SK-N-DZ (cell line): ENCODE data around the gene ASIC2.
"Not testable (repeated sequence)": the region's sequence is repeated elsewhere in the genome, so short reads cannot be mapped to it uniquely, and the experiment has no call there.

Source experiments
- DNase-seq: peaks from one replicate; pipeline ENCODE4 v3.0.0-alpha.2; 2015; ENCODE audit warnings: low spot score

The ASIC2 gene

DNA sequence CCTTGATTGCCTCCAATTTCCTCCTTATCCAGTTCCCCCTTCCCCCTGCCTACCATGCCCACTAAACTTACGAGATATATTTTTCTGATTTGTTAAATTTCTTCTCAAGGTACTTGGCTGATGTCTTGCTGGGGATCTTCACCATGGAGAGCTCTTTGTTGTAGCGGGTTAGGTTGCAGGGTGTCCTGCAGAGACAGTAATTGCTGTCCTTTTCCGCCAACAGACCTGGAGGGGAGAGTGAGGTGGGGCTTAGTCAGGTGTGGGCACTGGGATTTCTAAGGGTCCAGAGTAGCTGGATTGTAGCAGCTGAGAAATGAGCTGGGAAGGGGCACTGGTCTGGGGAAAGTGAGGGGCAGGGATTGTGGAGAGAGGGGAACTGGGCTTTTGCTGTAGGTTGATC is 269.3 kb downstream of the ASIC2 start:
- DNase-seq, result no peak

DNA sequence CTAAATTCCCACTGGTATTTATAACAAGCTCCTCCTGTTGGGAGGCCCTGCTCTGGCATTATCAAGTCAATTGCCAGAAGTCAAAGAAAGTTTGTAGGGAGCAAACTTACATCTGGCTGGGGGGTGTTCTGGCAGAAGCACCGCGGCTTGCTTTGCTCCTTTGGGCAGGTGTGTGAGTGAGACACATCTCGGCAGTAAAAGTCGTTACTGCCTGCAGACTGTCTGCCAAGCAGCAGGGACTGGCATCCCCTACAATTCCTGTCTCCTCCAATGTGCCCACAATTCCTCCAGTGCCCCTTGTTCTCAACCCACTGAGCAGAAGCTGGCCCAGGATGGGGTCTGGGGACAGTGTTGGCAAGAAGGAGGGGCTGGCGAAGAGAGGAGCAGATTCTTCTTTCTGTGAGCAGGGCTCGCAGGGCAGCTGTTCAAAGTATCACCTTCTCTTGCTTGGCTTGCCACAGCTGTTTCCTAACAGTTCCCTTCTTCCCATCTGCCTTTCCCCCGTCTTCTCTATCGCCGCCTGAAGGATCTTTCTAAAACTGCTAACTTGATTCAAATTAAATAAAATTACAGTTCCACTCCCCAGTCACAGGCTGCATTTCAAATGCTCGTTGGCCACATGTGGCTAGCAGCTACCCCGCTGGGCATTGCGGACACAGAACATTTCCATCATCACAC is 271.2 kb downstream of the ASIC2 start:
- peak; percentile 37 for DNase-seq

DNA sequence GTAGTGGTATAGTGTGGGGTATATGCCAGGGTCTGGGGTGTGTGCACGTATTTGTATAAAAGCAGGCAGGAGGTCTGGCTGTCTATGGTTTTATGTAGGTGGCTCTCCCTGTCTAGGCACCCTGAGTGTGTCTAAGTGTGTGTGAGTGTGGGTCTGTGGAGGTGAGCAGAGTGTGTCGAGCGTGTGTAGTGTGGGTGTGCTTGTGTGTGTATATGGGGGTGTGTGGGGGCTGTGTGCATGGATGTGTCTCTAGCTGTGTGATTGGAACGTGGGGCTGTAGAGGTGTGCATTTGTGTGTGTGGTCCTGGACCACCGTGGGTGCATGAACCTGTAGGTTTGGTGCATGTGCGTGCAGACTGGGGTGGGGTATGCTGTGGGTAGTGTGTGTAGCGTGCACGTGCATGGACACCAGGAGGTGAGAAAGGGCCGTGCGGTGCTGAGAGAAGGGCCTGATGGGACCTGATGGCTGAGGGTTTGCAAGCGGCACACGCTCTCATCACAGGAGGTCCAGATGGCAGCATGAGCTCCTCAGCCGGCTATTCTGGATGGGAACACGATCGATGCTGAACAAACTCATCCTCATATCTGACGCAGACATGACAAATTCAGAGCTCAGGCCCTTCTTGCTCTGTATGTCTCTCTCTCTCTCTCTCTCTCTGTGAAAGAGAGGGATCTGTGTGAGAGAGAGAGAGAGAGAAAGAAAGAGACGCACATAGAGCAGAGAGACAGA is 273.8 kb downstream of the ASIC2 start:
- no peak for DNase-seq

DNA sequence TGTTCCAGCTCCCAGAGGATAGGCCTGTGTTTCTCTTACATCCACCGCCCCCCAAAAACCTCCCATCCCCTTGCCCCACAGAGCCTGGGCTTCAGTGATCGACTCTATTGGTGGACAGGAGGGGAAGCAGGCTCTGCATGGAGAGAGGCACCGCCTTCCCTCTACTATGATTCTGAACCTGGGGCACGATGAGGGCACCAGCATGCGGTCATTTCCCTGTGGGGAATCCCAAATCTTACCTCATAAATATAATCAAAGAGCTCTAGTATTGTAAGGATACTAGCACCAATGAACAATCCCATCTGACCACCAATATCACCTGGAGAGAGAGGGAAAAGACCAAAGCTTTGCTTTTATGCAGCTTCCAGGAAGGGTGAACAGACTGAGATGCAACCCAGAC is 275.7 kb downstream of the ASIC2 start:
- no peak for DNase-seq

DNA sequence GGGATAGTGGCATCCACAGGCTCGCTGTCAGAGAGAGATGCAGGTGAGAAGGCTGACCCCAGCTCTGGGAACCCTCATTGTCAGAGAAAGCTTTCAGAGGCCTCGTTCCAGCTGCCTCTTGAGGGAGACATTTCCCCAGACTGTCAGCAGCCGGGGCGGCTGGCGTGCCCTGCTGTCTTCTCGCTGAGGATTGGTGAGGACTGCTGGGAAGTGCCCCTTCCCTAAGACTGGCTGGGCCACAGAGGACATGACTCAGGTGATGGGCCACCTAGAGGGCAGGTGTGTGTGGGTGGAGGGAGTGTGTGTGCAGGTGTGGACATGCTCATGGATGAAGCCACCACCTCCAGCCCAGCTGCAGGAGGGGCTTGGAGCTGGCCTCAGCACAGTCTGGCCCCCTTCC is 276.2 kb downstream of the ASIC2 start:
- no peak for DNase-seq

- no peak for DNase-seq
These were observed 277.3 kb downstream of the ASIC2 start for GRCh38 chr17:33015716-33016346.

DNA sequence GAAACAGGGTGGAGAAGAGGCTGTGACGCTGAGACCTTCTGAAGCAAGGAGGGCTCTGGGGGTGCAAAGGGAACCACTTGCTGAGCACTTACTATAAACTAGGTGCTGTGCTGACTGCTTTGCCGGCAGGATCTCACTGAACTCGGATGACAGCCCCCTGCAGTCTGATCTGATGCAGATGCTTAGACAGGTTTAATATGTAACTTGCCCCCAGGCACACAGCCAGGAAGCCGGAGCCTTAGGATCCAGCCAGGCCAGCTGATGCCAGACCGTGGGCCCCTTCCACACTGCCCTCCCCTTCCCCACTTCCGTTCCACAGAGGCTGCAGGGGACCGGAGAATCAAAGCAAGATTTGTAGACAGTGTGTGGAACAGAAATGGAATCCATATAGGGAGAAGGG is 278.3 kb downstream of the ASIC2 start:
- DNase-seq, result no peak

GRCh38 chr17:33013596-33014375 is 279.3 kb downstream of the ASIC2 start:
- no peak for DNase-seq

DNA sequence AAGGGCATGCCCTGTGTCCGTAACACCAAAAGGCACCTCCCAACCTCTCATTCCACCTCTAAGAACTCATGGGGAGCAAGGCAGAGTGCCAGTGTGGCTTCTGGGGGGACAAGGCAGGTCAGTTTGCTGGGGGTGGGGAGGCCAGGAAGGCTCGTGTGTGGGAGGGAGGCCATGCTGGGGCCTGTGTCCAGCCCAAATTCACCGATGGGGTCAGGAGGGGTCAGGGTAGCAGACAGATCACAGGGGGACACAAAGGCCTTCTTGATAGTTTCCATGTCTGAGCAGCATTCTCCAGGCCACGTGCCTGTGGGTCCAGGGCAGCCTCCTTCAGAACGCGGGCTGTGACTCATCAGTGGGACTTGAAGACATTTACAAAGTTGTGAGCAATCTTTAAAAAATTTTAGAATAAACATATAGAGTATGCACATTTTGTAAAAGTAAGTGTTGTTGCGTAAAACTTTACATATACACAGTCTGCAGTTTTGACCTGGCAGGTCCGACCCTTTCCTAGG is 280.5 kb downstream of the ASIC2 start:
- DNase-seq, result no peak

- no peak for DNase-seq
These were observed 283.5 kb downstream of the ASIC2 start for GRCh38 chr17:33009636-33010035.

DNA sequence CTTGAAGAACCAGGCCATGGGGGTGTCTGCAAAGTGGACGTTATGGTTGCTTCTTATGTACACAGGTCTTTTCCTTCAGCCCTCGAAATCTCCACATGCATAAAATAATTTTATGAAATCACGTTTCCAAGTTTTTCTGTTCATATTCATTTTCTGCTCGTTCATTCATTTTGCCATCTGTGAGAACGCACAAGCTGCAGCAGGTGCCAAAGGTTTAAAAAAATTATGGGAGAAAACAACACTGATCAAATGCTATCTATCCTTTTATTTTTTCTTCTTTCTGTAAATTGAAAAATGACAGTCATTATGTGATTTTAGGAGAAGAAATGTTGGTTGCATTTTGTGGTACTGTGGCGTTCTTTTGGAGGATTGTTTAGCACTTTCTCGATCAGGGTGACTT is 285.9 kb downstream of the ASIC2 start:
- DNase-seq, result no peak

GRCh38 chr17:33002246-33002645 is 290.8 kb downstream of the ASIC2 start:
- no peak for DNase-seq

DNA sequence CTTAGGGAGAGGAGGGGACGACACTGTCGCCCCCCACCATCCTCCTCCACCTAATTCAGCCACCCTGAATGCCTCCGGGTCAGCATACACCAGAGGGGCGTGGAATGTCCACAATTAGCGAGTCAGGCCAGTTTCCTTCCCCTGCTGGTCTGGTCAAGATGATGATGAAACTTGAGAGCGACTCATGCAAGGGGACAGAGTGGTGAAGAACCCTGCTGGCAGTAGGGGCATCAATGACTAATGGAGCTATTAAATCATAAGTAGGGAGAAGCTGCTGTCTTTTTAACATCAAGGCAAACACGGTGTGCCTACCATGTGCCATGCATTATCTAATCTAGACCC is 294.2 kb downstream of the ASIC2 start:
- no peak for DNase-seq

DNA sequence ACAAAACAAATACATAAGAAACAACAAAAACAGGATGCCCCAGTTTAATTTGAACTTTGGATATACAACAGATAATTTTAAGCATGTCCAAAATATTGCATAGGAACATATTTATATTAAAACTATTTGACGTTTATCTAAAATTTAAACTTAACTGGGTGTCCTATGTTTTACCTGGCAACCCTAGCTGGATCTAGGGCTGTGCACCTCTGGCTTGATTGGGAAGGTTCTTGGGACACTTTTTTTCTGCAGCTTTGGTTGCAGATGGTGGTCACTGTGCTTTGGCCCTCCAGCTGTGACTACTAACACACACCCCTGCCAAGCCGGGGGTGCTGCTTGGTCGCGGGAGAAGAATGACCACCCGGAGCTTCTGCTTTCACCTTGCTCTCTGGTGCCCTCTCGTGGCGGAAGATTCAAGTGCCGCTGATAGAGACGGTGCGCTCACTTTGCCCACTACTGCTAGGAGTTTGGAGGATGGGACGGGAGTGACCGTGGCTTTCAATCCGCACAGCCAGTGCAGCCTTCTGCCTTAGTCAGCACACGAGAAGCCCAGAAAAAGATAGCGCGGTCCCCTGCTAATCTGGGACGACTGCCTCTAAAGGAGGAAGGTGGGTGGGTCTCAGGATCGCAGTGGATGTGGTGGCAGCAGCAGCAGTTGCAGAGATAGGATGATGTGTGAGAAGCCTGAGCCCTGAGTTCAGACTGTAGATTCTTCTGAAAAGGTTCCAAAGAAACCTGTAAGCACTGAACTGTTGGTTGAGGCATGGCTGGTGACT is 294.8 kb downstream of the ASIC2 start:
- DNase-seq, result peak; percentile 76

DNA sequence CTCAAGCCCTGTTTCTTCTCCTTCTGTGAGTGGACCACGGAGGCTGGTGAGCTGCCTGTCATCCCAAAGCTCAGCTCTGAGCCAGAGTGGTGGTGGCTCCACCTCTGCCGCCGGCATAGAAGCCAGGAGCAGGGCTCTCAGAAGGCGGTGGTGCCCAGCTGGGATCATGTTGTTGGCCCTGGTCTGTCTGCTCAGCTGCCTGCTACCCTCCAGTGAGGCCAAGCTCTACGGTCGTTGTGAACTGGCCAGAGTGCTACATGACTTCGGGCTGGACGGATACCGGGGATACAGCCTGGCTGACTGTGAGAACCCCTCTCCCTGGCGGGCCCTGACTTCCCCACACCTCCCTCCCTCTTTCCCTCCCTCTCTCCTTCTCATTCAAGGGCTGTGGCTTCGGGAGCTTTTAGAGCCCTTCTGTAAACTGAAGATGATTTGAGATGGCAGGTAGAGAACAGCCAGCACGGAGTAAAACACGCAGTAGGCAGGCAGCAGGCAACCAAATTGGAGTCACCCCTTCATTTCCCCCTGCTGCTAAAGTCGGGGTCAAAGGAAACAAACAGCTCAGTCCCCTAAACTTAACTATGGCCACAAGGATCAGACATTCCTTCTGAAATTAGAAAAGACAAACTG is 297.6 kb downstream of the ASIC2 start:
- no peak for DNase-seq

DNA sequence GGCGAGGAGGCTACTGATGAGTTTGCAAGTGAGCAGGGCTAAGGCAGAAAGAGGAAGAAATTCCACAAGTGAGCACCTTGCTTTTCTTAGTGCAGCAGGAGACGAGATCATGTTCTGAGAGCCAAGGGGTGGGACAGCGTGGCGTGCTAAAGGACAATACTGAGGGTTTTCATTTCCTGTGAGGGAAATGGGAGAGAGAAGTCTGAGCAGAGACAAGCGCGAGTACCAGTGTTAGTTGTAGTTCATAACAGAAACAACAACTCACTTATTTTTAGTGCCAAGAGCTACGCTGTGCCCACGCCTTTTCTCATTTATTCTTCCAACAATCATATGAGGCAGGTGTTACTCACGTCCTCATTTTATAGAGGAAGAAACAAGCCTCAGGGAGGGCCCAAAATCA is 299.1 kb downstream of the ASIC2 start:
- DNase-seq, result no peak

DNA sequence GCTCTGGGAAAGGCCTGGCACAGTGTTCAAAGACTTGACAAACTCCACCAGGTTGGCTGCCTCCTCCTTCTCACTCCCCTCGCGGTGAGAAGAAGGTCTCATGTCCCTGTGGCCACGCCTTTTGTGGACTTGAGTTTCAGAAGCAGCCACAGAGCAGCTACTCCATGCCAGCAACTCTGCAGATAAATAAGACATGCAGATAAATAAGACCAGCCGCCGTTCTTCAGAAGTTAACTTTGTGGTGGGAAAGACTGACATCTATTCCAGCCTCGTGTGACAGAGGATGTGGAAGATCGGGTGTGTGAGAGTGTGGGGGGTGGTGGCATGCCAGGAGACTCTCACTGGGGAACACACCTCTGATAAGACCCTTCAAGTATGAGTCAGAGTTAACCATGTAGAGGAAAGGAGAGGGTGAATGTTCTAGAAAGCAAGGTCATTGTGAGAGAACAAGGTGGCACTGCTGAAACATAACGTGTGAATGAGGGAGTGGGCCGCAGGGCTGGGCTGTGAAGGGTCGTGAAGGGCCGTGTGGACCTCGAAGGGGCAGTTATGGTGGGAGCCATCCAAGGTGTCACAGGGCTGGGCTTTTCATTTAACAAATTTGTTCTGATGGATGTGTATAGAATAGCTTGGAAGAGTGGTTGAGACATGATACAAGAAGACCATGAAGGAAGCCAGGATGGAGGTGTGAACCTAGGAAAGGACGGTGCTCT is 300.6 kb downstream of the ASIC2 start:
- no peak for DNase-seq

- no peak for DNase-seq
These were observed 304.5 kb downstream of the ASIC2 start for GRCh38 chr17:32988481-32989101.

DNA sequence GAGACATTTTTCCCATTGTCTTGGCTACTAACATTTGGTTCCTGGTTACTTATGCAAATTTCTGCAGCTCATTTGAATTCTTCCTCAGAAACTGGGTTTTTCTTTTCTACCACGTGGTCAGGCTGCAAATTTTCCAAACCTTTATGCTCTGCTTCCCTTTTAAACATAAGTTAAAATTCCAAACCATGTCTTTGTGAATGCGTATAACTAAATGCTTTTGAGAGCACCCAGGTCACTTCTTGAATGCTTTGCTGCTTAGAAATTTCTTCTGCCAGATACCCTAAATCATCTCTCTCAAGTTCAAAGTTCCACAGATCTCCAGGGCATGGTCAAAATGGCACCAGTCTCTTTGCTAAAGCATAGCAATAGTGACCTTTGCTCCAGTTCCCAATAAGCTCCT is 305.2 kb downstream of the ASIC2 start:
- DNase-seq, result not testable (repeated sequence)

DNA sequence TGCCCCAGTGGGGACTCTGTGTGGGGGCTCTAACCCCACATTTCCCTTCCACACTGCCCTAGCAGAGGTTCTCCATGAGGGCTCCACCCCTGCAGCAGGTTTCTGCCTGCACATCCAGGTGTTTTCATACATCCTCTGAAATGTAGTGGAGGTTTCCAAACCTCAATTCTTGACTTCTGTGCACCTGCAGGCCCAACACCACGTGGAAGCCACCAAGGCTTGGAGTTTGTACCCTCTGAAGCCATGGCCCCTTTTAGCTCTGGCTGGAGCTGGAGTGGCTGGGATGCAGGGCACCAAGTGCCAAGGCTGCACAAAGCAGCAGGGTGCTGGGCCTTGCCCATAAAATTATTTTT is 305.7 kb downstream of the ASIC2 start:
- not testable (repeated sequence) for DNase-seq
